ENCODE results near the gene SEPTIN2.
A peak's percentile ranks its signal among the peaks of the same experiment; 100 is the strongest.

Gene SEPTIN2

GRCh38 chr2:241304039-241304670, 11.6 kb upstream of the SEPTIN2 start:
- ChIA-PET POLR2A (interaction anchor here (0.6 to 2.7 kb wide), 3 partner anchors 10 to 120 kb away, joined by 4 to 19 read pairs (median 10); partner anchors contain the start of genes HDLBP and SEPTIN2), CTCF (interaction anchor here (1.4 to 3.0 kb wide), 3 partner anchors 10 to 20 kb away, joined by 6 to 11 read pairs (median 10); no protein-coding TSS in a partner anchor)
- no peak for DNase-seq (ENCODE audit: extremely low spot score)
- TF ChIP-seq, protein P1, sequence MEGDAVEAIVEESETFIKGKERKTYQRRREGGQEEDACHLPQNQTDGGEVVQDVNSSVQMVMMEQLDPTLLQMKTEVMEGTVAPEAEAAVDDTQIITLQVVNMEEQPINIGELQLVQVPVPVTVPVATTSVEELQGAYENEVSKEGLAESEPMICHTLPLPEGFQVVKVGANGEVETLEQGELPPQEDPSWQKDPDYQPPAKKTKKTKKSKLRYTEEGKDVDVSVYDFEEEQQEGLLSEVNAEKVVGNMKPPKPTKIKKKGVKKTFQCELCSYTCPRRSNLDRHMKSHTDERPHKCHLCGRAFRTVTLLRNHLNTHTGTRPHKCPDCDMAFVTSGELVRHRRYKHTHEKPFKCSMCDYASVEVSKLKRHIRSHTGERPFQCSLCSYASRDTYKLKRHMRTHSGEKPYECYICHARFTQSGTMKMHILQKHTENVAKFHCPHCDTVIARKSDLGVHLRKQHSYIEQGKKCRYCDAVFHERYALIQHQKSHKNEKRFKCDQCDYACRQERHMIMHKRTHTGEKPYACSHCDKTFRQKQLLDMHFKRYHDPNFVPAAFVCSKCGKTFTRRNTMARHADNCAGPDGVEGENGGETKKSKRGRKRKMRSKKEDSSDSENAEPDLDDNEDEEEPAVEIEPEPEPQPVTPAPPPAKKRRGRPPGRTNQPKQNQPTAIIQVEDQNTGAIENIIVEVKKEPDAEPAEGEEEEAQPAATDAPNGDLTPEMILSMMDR (IDR thresholded peaks at IDR 0.05; ENCODE audit: control extremely low read depth, extremely low read depth, low read depth, missing control alignments): no peak

GRCh38 chr2:241307055-241307454, 8.7 kb upstream of the SEPTIN2 start:
- POLR2A ChIA-PET: interaction anchor here (2.7 kb wide), 1 partner anchor 7 kb away, joined by 19 read pairs; no protein-coding TSS in a partner anchor
- CTCF ChIA-PET: interaction anchor here (2.1 kb wide), 1 partner anchor 8 kb away, joined by 6 read pairs; the partner anchor contains the start of gene HDLBP
- TF ChIP-seq, protein P1 (IDR thresholded peaks at IDR 0.05; ENCODE audit: control extremely low read depth, extremely low read depth, low read depth, missing control alignments): no peak
- no peak for DNase-seq (ENCODE audit: extremely low spot score)

DNA sequence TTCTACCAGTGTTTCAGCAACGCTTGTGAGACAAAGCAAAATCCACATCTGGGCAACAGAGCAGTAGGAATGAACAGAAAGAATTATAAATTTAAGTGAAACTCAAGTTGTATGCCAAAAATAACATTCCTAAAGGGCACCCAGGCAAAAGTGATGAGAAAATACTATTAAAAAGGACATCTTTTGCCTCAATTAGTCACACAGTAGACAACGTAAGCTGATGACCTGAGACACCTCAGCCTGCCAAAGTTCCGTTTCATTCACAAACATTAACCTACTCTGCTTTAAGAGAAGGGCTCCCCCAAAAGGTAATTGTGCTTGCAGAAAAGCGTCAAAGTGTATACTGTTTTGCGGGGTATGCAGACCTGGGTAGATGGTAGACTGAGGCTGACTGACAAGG, 7.5 kb upstream of the SEPTIN2 start:
- ChIA-PET CTCF (no interaction called here), POLR2A (no interaction called here)
- no peak for DNase-seq (ENCODE audit: extremely low spot score)
- TF ChIP-seq, protein P1 (IDR thresholded peaks at IDR 0.05; ENCODE audit: control extremely low read depth, extremely low read depth, low read depth, missing control alignments): no peak

GRCh38 chr2:241308832-241309500, 6.8 kb upstream of the SEPTIN2 start:
- TF ChIP-seq, protein P1 (IDR thresholded peaks at IDR 0.05; ENCODE audit: control extremely low read depth, extremely low read depth, low read depth, missing control alignments): no peak
- DNase-seq (ENCODE audit: extremely low spot score): no peak
- POLR2A ChIA-PET: no interaction called here
- CTCF ChIA-PET: no interaction called here

DNA sequence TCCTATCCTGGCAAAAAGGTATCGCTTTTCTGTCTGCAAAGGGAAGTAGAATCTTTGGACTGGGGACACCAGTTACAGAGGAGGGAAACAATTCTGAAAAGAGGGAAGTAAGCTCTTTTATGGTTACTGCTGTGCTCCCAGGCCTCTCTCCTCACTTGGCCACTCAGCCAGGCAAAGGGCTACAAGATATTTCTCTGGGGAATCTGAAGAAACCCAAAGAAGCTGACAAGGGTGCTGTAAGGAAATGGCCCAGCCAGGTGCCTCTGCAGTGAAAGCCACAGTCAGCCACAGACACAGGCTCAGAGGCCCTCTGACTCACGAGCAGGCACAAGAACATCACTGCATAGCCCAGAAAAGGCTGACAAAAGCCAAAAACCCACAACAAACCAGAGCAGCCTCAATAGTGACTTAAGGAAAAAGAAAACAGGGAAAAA, 6.0 kb upstream of the SEPTIN2 start:
- DNase-seq (ENCODE audit: extremely low spot score): peak; percentile 52
- CTCF ChIA-PET: interaction anchor here (1.6 kb wide), 1 partner anchor 49 kb away, joined by 3 read pairs; no protein-coding TSS in a partner anchor
- TF ChIP-seq, protein P1 (IDR thresholded peaks at IDR 0.05; ENCODE audit: control extremely low read depth, extremely low read depth, low read depth, missing control alignments): no peak
- POLR2A ChIA-PET: no interaction called here

DNA sequence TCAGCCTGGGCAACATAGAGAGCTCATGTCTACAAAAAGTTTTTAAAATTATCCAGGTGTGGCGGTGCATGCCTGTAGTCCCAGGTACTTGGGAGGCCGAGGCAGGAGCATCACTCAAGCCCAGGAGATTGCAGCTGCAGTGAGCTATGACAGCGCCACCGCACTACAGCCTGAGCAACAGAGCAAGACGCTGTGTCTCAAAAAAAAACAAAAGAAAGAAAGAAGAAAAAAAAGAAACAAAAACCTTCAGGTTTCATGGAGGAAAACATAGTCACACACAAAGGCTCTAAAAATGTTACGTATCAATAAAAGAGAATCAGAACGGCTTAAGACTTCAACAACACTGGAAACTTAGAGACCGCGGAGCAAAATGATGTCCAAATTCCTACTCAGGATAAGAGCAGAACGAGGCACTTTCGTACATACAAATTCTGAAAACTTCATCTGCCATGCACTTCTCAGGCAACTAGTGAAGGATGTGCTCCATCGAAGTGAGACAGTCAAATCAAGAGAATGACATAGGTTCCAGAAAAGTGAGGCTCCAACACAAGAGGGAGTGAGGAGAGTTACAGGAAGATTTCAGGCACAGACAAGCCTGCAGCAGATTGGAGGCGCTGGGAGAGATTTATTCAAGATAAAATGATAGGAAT, 4.7 kb upstream of the SEPTIN2 start:
- POLR2A ChIA-PET: interaction anchor here (0.6 kb wide), 1 partner anchor 16 kb away, joined by 3 read pairs; no protein-coding TSS in a partner anchor
- no peak for DNase-seq (ENCODE audit: extremely low spot score)
- CTCF ChIA-PET: interaction anchor here (1.6 kb wide), 1 partner anchor 47 kb away, joined by 3 read pairs; no protein-coding TSS in a partner anchor
- TF ChIP-seq, protein P1 (IDR thresholded peaks at IDR 0.05; ENCODE audit: control extremely low read depth, extremely low read depth, low read depth, missing control alignments): no peak
